ENCODE measurements around the gene TMPRSS2. TPM values are rescaled to one million over a fixed set of nuclear protein-coding genes. Genes with fewer than 3 reads are reported as not detected.

Gene TMPRSS2
- not detected in 2 replicates for total RNA-seq (2011; cell fraction: chromatin; rRNA removed; ENCODE audit: low replicate concordance)
- total RNA-seq (2011; cell fraction: nucleolus; rRNA removed) = not detected in 2 replicates
- total RNA-seq (2011; cell fraction: nucleoplasm; rRNA removed) = not detected in 2 replicates
- total RNA-seq (2014; rRNA removed) = not detected in 2 replicates
- not detected in 2 replicates for total RNA-seq (2014; rRNA removed; fragmentation: Illumina TruSeq; extraction: Trizol)
- total RNA-seq (2015; rRNA removed; fragmentation: Illumina TruSeq; extraction: Trizol) = not detected in 2 replicates
- 0.20 TPM in 2 replicates for total RNA-seq (2021)
- polyA plus RNA-seq (2011; rRNA removed) = not detected in 2 replicates
- not detected in 2 replicates for polyA plus RNA-seq (2011; cell fraction: cytosol; rRNA removed)
- not detected in 2 replicates for polyA plus RNA-seq (2011; cell fraction: nucleus; rRNA removed)
- 0.04 TPM in 1 of 2 replicates, not detected in the other for polyA plus RNA-seq (2012)
- polyA plus RNA-seq (2014; fragmentation: Illumina TruSeq; extraction: Trizol) = not detected in 2 replicates
- polyA plus RNA-seq (2014; fragmentation: Nextera tagmentation; extraction: Ambion mirVana) = not detected
- polyA plus RNA-seq (2014; rRNA removed) = not detected in 2 replicates
- not detected in 2 replicates for polyA minus RNA-seq (2011; rRNA and poly(A)+ RNA removed)
- not detected in 2 replicates for polyA minus RNA-seq (2011; cell fraction: cytosol; rRNA and poly(A)+ RNA removed)
- not detected in 2 replicates for polyA minus RNA-seq (2011; cell fraction: nucleus; rRNA and poly(A)+ RNA removed)
- percentile 24 among the genes with signal in this experiment for Bru-seq, nascent RNA
- BruChase-seq, experiment 1, labeled RNA remaining after a 2-hour chase = percentile 26 among the genes with signal in this experiment
- percentile 25 among the genes with signal in this experiment for BruChase-seq, experiment 2, labeled RNA remaining after a 6-hour chase
- long read RNA-seq, experiment 1 = 0 reads
- long read RNA-seq, experiment 2 = 0 reads
- long read RNA-seq, experiment 3 = 0 reads

- peaks cover 6% of the 10 kb centered on the region for H3K9me1 ChIP-seq (ENCODE audit: control insufficient read depth, insufficient read depth, low read length)
- FAIRE-seq (no peak), ATAC-seq (no peak), DNase-seq (ENCODE audit: extremely low read depth in 1 of 4, low spot score in 3 of 4) (no peak)
- H3K36me3 ChIP-seq (ENCODE audit: control insufficient read depth, insufficient read depth, low read length) = no peaks in the 10 kb centered on the region
- no peaks in the 10 kb centered on the region for H3K79me2 ChIP-seq (ENCODE audit: control insufficient read depth, insufficient read depth, low read length)
- no peaks in the 10 kb centered on the region for H3K9me3 ChIP-seq (replicated peaks; ENCODE audit: control insufficient read depth, insufficient read depth, low read depth, low read length)
- H2AFZ ChIP-seq (ENCODE audit: low read depth, low read length) = no peak within 1 kb of the TSS
- BruUV-seq (replicated peaks) = no TSS peak
- no peak within 1 kb of the TSS for H3K9ac ChIP-seq (ENCODE audit: insufficient read depth in 1 of 2, low read depth in 2 of 2, low read length in 2 of 2)
- under 1% methylated on average over 36 of the region's 85 CpGs for whole genome bisulfite sequencing (ENCODE audit: insufficient coverage, low coverage, missing lambda C conversion rate)
- POLR2A ChIA-PET = no interaction called here
- no peak within 1 kb of the TSS for H3K4me3 ChIP-seq
- H3K27me3 ChIP-seq (ENCODE audit: control insufficient read depth in 2 of 2, insufficient read depth in 2 of 2, low read length in 2 of 2) = peaks cover 19 to 20% of the 10 kb centered on the region in 2 experiments
- intact Hi-C loops (cut with micrococcal nuclease) (no loop called here), in situ Hi-C loops (cut with MboI) (no loop called here)
- peaks cover 0 to 3% of the 10 kb centered on the region in 2 experiments; a peak in 1 of 5 replicates for H3K4me1 ChIP-seq (replicated peaks in 1 of 2; ENCODE audit: control insufficient read depth in 2 of 2, insufficient read depth in 2 of 2, low read length in 2 of 2)
- H3K4me2 ChIP-seq (ENCODE audit: insufficient read depth, low read length) = no peak within 1 kb of the TSS
- no peak within 1 kb of the TSS for H3K27ac ChIP-seq (ENCODE audit: extremely low read depth, low read depth, low read length)
- CTCF ChIA-PET (ENCODE audit: low intra/inter-chr PET ratio) = no interaction called here
- peaks cover 4% of the 10 kb centered on the region; the same call in 1 of the 2 replicates for H4K20me1 ChIP-seq (replicated peaks; ENCODE audit: control insufficient read depth, insufficient read depth, low read length)
- TF ChIP-seq HNRNPL (IDR thresholded peaks at IDR 0.05; ENCODE audit: low read depth, low read length) (no peak), KAT2B (IDR thresholded peaks at IDR 0.05; ENCODE audit: low read depth, low read length) (no peak), ADNP (tag; IDR thresholded peaks at IDR 0.05) (no peak), ZNF184 (CRISPR knock-in tag; IDR thresholded peaks at IDR 0.05) (no peak), VEZF1 (CRISPR knock-in tag; IDR thresholded peaks at IDR 0.05) (no peak), MTF1 (CRISPR knock-in tag; IDR thresholded peaks at IDR 0.05; ENCODE audit: borderline replicate concordance) (no peak), NCOA4 (IDR thresholded peaks at IDR 0.05; ENCODE audit: partially characterized antibody) (no peak), POLR2AphosphoS5 (IDR thresholded peaks at IDR 0.05; ENCODE audit: control insufficient read depth, insufficient read depth, low read depth, low read length) (no peak), POLR2G (IDR thresholded peaks at IDR 0.05; ENCODE audit: low read depth, low read length) (no peak), HMBOX1 (IDR thresholded peaks at IDR 0.05) (no peak), ELF1 (tag; IDR thresholded peaks at IDR 0.05) (no peak), ZNF695 (CRISPR knock-in tag; IDR thresholded peaks at IDR 0.05) (no peak), SIRT6 (IDR thresholded peaks at IDR 0.05; ENCODE audit: low read depth, low read length) (no peak), MEF2D (tag; conservative IDR thresholded peaks at IDR 0.05; ENCODE audit: low read depth) (no peak), HNRNPUL1 (IDR thresholded peaks at IDR 0.05; ENCODE audit: low read length) (no peak), MCM2 (IDR thresholded peaks at IDR 0.05; ENCODE audit: low read depth) (no peak), EP400 (IDR thresholded peaks at IDR 0.05) (no peak)
Measured at GRCh38 chr21:41507521-41508414, at the start of gene TMPRSS2. Gene TMPRSS2 (minus strand): TSS chr21:41508158. CDS start chr21:41498133, 10,025 bp downstream.
